Activated CD8-positive, alpha-beta memory T cell treated with anti-CD3 and anti-CD28 coated beads, Interleukin-2, amount 50 U/mL, for 4 hours (primary cell): Measurements from ENCODE around the gene TEX14.

ENCODE experiments used
- DNase-seq: peaks from one replicate; pipeline ENCODE4 v3.0.0-alpha.2; 2020

Gene TEX14

GRCh38 chr17:58648236-58648635 lies 43.6 kb downstream of the TEX14 start:
- DNase-seq = no peak

GRCh38 chr17:58643147-58643546 lies 48.7 kb downstream of the TEX14 start:
- no peak for DNase-seq

- DNase-seq = no peak
These were observed 49.9 kb downstream of the TEX14 start for GRCh38 chr17:58641887-58642311.

DNA sequence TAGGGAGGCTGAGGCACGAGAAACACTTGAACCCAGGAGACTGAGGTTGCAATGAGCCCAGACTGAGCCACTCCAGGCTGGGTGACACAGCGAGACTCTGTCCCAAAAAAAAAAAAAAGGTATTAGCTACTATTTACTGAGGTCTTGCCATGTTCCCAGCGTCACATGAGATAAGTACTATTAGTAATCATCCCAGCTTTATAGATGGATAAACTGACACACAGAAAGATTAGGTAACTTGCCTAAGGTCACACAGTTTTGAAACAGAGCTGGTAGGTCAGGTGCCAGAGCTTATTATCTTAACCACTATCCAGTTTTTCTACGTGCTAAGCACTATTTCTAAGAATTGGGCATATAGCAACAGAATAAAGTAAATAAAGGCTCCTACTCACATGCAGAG lies 51.6 kb downstream of the TEX14 start:
- DNase-seq = no peak

DNA sequence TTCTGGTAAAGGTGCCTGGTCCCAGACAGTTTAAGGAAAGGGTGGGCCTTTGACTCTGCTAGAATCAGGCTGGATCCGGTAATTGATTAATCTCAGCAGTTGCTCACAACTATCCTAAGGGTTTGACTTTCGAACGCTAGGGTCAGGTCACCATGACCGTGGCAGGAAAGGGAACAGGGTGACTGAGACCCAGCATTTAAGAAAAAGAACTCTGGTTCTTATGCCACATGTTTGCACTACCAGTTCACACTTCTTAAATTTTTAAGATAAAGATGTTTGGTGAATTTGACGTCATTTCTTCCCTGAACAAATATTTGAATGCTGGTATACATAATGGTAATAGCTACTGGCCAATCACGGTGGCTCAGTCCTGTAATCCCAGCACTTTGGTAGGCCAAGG lies 52.2 kb downstream of the TEX14 start:
- no peak for DNase-seq

DNA sequence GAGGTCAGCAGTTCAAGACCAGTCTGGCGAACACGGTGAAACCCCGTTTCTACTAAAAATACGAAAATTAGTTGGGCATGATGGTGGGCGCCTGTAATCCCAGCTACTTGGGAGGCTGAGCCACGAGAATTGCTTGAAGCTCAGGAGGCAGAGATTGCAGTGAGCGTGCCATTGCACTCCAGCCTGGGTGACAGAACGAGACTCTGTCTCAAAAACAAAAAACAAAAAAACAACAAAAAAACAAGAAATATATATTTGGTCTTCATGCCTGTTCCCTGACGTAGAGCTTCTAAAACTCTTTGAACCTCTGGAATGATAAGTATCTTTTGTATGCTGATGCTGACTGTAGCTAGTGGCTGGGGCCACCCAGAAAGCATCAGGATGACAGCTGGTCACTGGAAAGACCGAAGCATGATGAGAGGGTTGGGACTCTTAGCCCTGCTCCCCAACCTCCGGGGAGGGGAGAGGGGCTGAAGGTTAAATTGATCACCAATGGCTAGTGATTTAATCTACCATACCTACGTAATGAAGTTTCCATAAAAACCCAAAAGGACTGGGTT lies 54.8 kb downstream of the TEX14 start:
- no peak for DNase-seq

DNA sequence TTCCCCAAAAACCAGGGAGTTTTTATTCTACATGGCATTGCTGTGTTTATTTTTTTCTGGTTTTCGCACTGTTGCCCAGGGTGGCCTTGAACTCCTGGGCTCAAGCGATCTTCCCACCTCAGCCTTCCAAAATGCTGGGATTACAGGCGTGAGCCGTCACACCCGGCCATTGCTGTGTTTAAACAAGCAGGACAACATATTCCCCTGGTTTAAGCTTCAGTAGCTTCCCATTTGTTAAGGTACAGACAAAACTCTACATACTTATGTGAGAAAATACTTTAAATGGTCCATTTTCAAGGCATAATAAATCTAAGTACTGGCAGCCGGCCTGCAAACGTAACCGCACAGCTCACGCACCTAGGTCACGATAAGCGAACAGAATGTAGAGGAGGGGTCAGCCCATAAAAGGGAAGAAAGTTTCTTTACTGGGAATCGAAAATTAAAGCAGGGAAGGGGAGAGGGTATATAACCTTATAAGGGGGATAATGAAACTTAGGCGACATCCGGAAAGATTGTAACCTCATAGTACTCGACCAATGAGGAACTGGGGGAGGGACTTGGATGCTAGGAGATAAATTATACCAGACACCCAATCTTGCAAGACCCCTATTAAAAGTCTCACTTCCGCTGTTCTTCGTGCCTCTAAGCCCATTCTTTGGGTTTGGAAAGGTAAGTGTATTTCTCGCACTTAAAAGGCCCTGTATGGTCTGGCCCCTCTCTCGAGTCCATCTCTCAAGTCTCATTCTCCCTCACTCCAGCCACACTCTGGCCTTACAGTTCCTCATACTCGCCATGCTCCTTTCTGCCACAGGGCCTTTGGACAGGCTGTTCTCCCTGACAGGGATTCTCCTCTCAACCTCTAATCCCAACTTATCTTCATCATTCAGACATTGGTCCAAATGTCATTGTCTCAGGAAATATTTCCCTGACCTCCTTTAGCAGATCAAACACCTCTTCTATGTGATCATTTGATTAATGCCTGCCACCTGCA lies 59.2 kb downstream of the TEX14 start:
- no peak for DNase-seq

DNA sequence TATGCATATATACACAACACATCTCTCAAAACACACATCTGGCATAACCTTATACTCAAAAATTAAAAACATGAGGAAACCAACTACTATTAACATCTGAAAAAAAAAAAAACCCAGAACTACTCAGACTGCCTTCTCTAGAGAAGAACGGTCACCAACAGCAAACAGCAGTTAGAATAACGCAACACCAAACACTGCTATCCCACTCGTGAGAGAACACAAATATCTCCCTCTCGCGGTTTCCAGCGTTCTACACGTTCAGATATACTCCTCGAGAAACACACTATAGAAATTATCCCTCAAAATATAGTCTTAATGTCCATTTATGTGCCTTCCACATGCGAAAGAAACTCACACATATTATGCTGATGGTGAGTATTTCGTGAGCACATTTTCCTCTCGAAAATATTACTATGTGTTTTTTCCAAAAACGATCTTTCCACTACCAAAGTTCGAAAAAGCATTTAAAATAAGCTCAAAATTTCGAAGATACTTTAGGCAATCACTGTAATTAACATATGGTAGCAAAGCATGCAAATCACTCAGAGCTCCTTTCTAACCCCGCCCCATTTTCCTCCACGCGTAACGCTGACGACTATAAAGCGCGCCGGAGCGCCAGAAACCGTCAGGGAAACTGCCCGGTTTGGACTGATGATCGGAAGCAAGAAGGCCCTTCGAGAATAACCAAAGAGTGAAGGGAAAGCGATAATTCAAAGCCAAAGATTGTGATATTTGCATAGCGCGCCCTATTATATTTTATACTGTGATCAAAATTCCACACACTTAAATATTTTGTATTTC lies 60.1 kb downstream of the TEX14 start:
- DNase-seq = peak; percentile 93

DNA sequence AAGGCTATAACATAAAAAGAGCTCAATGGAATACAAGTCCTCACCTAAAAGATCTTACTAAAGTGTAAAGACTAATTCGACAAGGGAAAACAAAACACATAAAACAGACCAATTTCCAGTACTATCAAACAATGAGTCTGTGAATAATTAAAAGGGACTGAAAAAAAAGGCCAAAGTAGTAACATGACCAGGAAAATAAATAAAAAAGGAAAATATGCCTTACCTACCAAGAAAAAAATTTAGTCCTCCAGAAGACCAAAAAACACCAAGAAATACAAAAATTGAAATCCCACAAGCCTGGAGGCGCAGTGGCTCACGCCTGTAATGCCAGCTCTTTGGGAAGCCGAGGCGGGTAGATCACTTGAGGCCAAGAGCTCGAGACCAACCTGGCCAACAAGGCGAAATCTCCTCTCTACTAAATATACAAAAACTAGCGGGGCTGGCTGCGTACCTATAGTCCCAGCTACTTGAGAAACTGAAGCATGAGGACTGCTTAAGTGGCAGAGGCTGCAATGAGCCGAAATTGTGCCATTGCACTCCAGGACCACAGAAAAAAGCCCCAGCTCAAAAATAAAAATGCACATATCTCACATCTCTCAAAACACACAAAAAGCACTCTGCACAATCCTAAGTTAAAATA lies 60.8 kb downstream of the TEX14 start:
- no peak for DNase-seq

- DNase-seq = no peak
These were observed 64.9 kb downstream of the TEX14 start for GRCh38 chr17:58626905-58627304.

DNA sequence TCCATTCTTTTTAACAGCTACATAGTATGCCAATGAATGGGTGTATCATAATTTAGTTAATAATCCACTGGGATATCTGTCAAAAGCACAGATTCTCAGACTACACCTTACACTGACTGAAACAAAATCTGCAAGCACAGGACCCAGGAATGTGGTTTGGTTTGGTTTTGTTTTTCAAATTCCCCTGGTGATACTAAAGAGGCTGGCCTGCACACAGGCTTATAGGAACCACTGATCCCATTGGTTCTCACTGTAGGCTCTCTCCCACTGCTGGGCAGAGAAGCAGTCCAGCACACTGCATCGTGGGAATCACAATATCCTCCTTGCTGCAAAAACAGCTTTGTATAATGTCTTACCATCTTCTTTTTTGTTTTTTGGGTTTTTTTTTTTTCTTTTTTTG lies 67.1 kb downstream of the TEX14 start:
- DNase-seq = no peak

DNA sequence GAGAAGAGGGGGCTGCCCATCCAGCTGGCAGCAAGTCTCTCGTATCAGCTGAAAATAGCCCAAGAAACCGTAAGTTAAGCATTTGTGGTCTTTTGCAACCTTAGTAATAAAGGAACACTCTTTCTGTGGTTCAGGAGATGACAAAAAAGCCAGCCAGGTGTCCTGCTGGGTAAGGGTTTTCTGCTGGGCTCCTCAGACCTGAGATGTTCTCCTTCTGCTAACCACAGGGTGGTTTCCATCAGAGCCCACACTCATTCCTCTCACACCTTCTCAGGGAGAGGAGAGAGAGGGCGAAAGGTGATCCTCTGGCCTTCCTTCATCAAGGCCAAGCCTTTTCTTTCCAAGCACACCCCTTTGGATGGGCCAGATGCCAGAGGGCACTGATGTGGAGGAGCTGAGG lies 70.7 kb downstream of the TEX14 start:
- no peak for DNase-seq

DNA sequence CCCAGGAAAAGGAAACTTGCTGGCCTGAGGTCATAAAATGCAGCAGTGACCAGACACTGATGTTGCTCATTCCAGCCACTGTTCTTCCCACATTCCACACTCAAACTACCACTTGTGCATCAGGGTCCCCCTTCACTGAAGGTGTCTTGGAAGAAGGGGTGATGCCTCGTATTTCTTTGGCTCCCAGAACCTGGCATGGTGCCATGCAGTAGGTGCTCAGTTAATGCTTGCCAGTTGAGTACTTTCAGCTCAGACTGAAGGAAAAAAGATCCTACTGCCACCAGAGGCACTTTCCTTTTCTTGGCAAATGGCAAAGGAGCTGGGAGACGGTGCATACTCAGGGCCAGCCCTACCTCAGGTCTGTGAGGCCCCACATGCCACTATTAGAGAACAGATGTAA lies 73.5 kb downstream of the TEX14 start:
- DNase-seq = no peak

DNA sequence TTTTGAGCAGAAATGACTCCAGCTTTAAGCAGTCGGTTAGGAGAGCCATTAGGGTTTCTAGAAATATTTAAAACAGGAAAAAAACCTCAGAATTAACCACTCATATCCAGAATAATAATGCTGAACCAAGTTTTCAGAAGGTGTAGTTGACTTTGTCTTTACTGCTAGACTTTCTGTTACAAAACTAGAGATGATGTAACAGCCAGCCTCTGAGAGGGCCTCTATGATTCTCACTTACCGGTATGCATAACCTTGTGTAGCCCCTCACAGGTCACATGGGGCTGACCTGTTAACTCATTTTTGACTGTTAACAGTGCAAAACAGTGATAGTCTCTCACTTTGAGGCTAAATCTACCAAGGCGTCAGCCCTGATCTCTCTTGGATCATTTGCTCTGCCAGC lies 74.3 kb downstream of the TEX14 start:
- DNase-seq = no peak

- DNase-seq = no peak
These were observed 75.8 kb downstream of the TEX14 start for GRCh38 chr17:58615768-58616659.

GRCh38 chr17:58614859-58615459 lies 76.9 kb downstream of the TEX14 start:
- DNase-seq = no peak

DNA sequence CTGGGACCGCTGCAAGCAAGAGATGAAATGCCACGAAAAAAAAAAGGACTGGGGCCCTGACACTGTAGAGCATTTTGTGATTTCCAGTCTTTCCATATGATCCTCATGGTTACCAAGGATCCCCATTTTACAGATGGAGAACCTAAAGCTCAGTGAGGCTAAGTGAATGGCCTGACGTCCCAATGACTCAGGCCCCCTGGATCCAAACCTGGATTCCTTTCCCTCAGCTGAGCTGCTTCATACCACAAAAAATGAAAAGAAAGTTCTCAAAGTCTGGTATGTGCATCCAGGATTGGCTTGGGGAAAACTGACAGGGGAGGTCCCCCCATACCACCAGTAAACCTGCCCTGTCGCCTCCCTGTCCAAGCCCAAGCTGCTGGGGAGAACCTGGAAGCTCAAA lies 80.5 kb downstream of the TEX14 start:
- no peak for DNase-seq

DNA sequence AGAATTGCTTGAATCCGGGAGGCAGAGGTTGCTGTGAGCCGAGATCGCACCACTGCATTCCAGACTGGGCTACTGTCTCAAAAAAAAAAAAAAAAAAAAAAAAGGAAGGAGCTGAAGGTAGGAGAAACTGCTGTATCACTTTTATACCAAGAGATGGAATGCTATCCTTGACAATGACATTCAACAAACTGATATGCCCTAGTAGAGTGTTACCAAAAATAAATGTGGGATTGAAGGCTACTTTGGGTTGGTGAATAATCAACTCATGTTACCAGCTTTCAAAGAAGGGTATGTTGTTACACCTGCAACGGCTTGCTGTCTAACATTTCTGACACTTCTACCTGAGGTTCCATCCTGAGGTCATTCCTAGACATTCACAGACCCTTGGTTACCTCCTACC lies 84.9 kb downstream of the TEX14 start:
- no peak for DNase-seq

DNA sequence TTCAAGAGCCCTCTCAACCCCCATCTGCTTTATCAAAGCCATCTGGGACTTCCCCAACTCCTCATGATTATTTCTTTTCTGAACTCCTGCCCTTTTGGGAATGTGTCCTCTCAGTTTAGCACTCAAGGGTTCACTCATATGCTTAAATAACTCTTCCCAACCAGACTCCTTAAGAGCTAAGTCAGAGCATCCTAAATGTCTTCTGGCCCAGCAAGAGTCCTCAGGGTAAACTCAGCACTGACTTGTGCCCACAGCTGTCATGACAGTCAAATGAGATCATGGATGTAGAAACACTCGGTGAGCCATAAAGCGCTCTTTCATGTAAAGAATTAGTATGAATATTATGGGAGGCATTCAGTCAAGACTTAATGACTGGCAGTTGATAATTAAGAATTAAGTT lies 85.9 kb downstream of the TEX14 start:
- DNase-seq = no peak

DNA sequence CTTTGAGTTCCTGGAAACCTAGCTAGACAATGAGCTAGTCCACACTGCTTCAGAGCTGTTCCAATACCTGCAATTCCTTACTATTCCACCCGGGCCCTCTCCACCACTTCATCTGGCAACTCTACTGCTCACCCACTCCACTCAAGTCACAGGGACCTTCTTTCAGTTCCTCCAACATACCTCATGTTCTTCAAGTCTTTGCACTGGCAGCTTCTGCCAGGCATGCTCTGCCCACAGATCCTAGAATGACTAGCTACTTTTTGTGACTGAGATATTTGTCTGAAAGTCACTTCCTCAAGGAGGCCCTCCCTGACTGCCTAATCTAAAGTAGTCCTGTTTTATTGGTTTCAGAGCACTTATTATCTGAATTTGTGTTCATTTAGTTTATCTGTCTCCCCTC lies 86.4 kb downstream of the TEX14 start:
- no peak for DNase-seq

DNA sequence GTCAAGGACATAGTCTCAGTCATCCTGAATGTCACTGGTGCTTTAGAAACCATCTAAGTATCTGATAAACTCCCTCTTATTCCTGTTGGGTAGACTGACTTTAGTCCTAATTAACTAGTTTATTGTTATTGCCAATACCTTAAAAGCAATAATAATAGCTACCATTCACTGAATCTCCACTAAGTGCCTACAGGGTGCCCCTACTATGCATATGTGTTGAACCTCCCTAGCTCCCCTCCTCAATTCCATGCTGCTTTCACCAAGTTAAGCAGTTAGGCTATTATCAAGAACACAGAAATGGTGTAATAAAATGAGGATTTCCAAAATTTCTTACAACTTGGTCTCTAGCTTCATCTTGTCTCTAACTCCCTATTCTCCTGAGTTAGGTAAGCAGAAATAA lies 89.9 kb downstream of the TEX14 start:
- DNase-seq = no peak

GRCh38 chr17:58597371-58597770 lies 94.5 kb downstream of the TEX14 start:
- DNase-seq = no peak
